Keratinocyte (primary cell): Measurements from ENCODE around the gene RPH3AL.
"Not testable (repeated sequence)": the region's sequence is repeated elsewhere in the genome, so short reads cannot be mapped to it uniquely, and the experiment has no call there.

Source experiments
- EZH2 ChIP-seq: IDR thresholded peaks from one replicate; pipeline ENCODE4 v1.6.1; 2012; ENCODE audit warnings: inconsistent platforms, mild to moderate bottlenecking, low read length, moderate library complexity
- TF ChIP-seq, protein P1 (sequence below), 3 experiments: IDR thresholded peaks in 1 of 3; conservative IDR thresholded peaks in 1 of 3; optimal IDR thresholded peaks in 1 of 3; 2 replicates in 2 of 3; 3 replicates in 1 of 3; pipeline versions ENCODE3 to v1.5.1; 2011; ENCODE audit warnings: low read length in 3 of 3, mild to moderate bottlenecking in 3 of 3, moderate library complexity in 2 of 3, control low read depth in 1 of 3, inconsistent platforms in 1 of 3; ENCODE audit not compliant: insufficient read depth in 2 of 3; ENCODE audit errors: extremely low read depth in 1 of 3

DNA sequence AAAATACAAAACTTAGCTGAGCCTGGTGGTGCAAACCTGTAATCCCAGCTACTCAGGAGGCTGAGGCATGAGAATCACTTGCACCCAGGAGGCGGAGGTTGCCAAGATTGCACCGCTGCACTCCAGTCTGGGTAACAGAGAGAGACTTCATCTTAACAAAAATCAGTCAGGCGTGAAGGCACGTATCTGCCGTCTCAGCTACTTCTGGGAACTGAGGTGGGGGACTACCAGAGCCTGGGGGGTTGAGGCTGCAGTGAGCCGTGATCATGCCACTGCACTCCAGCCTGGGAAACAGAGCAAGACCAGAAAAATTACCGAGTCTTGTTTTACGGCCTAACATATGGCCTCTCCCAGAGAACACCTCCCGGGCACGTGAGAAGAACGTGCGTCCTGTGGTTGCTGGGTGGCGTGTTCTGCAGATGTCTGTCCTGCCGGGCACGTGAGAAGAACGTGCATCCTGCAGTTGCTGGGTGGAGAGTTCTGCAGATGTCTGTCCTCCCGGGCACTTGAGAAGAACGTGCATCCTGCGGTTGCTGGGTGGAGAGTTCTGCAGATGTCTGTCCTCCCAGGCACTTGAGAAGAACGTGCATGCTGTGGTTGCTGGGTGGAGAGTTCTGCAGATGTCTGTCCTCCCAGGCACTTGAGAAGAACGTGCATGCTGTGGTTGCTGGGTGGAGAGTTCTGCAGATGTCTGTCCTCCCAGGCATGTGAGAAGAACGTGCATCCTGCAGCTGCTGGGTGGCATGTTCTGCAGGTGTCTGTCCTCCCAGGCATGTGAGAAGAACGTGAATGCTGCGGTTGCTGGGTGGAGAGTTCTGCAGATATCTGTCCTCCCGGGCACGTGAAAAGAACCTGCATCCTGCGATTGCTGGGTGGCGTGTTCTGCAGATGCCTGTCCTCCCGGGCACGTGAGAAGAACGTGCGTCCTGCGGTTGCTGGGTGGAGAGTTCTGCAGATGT lies 14.3 kb upstream of the RPH3AL start:
- TF ChIP-seq, protein P1, sequence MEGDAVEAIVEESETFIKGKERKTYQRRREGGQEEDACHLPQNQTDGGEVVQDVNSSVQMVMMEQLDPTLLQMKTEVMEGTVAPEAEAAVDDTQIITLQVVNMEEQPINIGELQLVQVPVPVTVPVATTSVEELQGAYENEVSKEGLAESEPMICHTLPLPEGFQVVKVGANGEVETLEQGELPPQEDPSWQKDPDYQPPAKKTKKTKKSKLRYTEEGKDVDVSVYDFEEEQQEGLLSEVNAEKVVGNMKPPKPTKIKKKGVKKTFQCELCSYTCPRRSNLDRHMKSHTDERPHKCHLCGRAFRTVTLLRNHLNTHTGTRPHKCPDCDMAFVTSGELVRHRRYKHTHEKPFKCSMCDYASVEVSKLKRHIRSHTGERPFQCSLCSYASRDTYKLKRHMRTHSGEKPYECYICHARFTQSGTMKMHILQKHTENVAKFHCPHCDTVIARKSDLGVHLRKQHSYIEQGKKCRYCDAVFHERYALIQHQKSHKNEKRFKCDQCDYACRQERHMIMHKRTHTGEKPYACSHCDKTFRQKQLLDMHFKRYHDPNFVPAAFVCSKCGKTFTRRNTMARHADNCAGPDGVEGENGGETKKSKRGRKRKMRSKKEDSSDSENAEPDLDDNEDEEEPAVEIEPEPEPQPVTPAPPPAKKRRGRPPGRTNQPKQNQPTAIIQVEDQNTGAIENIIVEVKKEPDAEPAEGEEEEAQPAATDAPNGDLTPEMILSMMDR (optimal IDR thresholded peaks at IDR 0.05 in 1 of 3, IDR thresholded peaks at IDR 0.05 in 1 of 3, conservative IDR thresholded peaks at IDR 0.05 in 1 of 3; ENCODE audit: extremely low read depth in 1 of 3, insufficient read depth in 2 of 3, low read length in 3 of 3) = not testable (repeated sequence)
- TF ChIP-seq EZH2 = not testable (repeated sequence)
